RWPE1 (cell line): ENCODE measurements around the gene TRAK2.
A peak's percentile ranks its signal among the peaks of the same experiment; 100 is the strongest.

Experiments
- CTCF ChIA-PET: fragments of 350-600 bp; sonication (Branson Sonifier 250); formaldehyde crosslinking; extraction: SDS; loops from one replicate; lab custom pipeline; 2021; lab: Yijun Ruan, JAX
- POLR2A ChIA-PET: fragments of 400-600 bp; formaldehyde crosslinking; extraction: SDS; loops from one replicate; lab custom pipeline; 2020; ENCODE audit warnings: antibody characterized with exemption; ENCODE audit not compliant: low non-redundant PET; lab: Yijun Ruan, JAX
- DNase-seq: peaks from one replicate; pipeline ENCODE4 v3.0.0; 2012; ENCODE audit warnings: low spot score
- H3K27ac ChIP-seq: fragments of 450-650 bp; 2 replicates; pipeline ENCODE4 v1.5.1; 2017
- TF ChIP-seq, protein P1 (sequence below): fragments of 450-650 bp; conservative IDR thresholded peaks from 2 replicates; pipeline ENCODE4 v1.5.1; 2017; ENCODE audit warnings: low read depth, mild to moderate bottlenecking

The TRAK2 gene

DNA sequence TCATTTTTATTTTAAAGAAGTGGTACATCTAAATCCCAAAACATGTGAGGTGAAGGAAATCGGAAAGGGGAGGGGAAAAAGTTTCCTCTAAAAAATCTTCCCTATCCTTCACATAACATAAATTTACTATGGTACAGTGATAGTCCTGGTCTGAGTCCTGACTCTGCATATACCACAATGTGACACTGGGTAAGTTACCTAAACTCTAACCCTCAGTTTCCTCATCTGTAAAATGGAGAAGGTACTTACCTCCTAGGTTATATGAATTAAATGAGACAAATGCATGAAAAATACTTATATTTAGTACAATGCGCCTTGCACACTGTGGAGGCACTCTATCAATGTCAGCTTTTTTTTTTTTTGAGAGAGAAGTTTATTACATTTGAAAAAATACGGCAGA, 42.3 kb downstream of the TRAK2 start:
- no peak for DNase-seq
- H3K27ac ChIP-seq: no peak overlapping the region
- ChIA-PET POLR2A (no interaction called here), CTCF (no interaction called here)
- TF ChIP-seq, protein P1, sequence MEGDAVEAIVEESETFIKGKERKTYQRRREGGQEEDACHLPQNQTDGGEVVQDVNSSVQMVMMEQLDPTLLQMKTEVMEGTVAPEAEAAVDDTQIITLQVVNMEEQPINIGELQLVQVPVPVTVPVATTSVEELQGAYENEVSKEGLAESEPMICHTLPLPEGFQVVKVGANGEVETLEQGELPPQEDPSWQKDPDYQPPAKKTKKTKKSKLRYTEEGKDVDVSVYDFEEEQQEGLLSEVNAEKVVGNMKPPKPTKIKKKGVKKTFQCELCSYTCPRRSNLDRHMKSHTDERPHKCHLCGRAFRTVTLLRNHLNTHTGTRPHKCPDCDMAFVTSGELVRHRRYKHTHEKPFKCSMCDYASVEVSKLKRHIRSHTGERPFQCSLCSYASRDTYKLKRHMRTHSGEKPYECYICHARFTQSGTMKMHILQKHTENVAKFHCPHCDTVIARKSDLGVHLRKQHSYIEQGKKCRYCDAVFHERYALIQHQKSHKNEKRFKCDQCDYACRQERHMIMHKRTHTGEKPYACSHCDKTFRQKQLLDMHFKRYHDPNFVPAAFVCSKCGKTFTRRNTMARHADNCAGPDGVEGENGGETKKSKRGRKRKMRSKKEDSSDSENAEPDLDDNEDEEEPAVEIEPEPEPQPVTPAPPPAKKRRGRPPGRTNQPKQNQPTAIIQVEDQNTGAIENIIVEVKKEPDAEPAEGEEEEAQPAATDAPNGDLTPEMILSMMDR: no peak

DNA sequence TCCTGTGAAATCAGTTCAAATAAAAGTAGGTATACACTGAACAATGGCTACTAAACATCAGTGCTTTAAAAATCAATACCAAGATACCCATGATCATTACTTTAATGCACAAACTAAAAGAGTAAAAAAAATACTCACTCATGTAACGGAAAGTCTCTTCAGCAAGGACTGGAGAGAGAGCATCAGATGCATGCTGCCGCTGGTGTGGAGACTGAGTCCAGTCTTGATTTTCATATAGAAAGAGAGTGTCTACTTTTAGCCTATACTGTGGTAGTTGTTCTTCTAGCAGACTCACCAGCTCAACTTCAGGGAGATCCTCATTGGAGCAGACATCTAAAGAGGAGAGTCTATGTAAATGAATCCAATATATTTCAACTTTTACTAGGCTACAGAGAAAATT, 44.0 kb downstream of the TRAK2 start:
- CTCF ChIA-PET: no interaction called here

DNA sequence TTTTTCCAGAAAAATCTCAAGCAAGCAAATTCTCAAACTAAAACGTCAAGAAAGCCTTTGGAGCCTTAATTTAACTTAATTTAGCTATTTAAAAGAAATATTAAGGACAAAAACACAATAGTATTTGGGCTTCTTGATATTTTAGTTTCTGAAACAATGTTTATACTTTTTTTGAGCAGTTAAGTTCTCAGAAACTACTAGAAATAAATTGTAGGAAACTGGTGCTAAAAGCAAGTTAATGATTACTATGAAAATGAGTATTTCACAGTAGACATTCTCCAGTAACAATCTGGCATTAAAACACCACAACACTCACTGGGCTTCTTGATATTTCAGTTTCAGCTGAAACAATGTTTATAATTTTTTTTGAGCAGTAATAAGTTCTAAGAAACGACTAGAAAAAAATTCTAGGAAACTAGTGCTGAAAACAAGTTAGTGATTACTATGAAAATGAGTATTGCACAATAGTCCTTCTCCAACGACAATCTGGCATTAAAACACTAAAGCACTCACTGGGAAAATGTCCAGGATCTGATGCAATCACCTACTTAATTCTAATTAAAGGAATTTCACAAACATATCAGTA, 45.1 kb downstream of the TRAK2 start:
- TF ChIP-seq, protein P1: no peak
- peak overlapping the region; percentile 68 for H3K27ac ChIP-seq
- ChIA-PET POLR2A (no interaction called here), CTCF (no interaction called here)
- DNase-seq: peak; percentile 30

More for the DNA sequence above, 44.0 kb downstream of the TRAK2 start:
- no peak for DNase-seq
- H3K27ac ChIP-seq: no peak overlapping the region
- POLR2A ChIA-PET: no interaction called here
- TF ChIP-seq, protein P1: no peak

DNA sequence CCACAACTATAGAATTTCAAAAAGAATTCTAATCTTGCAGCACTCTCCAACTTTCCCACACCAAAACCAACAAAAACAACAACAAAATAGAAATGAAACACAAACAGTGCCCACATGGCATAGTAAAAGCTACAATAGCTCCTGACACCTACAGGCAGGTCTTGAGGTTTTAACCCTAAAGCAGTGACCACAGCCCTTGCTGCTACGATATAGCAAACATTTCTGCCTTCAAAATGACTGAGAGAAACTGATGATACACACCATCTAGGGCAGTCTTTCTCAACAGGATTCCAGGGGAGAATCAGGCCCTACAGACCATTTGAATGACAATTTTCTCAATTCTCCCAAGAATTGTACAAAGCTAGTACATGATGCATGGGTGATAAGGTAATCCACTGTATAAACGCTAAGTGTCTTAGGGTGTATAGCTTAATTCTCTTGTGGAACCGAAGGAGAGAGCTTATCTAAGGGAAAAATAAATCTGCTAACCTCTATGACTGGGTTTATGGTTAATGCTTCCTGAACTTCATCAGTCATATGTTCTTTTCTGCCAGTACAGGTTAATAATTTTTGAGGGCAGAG, 46.5 kb downstream of the TRAK2 start:
- POLR2A ChIA-PET: interaction anchor here (0.5 kb wide), 1 partner anchor 140 kb away, joined by 8 read pairs; no protein-coding TSS in a partner anchor
- no peak for DNase-seq
- TF ChIP-seq, protein P1: no peak
- H3K27ac ChIP-seq: no peak overlapping the region
- CTCF ChIA-PET: no interaction called here

DNA sequence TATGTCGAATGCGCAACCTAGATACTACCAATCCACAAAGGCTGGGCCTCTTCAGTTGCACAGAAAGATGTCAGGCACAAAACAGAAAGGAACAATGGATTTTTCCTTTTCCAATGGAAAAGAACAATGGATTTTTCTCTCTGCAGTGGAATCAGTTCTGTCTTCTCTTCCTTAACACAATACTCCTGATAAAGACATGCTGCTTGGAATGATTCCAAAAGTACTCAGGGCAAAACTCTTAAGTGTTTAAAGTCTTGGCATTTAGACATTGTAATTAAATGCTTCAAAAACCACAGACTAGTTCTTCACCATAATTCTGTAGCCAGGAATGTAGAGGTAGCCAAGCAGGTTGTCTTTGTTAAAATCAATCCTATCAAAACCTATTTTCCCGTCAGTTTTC, 47.4 kb downstream of the TRAK2 start:
- no peak overlapping the region for H3K27ac ChIP-seq
- no peak for DNase-seq
- TF ChIP-seq, protein P1: no peak
- POLR2A ChIA-PET: no interaction called here
- CTCF ChIA-PET: no interaction called here

DNA sequence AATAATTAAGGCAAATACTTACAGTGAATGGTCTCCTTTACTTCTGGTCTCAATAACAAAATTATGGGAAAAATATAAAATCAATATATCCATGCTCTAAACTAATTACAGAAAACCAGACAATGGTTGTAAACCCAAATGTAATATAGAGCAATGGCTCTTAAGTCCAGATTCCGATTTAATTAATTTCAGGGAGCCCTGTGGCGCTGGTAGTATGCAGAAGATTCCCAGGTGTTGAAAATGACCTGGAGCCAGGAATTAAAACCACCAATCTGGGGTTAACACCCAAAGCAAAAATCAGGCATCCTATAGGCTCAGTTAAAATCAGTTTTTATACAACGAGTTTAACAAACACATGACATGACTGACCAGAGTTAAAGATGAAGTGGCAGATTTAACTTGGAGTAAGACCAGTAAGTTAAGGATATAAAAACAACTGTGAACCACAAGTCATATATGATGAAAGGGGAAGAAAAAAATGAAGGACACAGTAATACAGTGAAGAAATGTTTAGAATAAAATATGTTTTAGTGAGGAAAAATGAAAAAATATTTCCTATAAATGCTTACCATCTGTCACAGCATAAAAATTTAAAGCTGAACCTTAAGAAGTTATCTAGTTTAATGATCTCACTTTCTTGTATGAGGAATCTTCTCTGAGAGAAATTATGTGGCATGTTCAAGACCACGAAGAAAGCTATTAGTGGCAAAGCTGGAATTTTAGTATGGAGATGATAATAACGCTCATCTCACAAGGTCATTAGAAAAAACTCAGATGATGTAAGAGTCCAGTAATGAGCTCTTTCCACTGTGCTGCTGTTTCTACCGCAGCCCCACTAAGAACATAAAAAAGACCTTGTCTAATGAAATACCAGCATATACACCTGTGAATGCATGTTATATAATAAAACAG, 48.4 kb downstream of the TRAK2 start:
- ChIA-PET POLR2A (no interaction called here), CTCF (no interaction called here)
- TF ChIP-seq, protein P1: no peak
- H3K27ac ChIP-seq: no peak overlapping the region
- DNase-seq: no peak
